Mesenchymal stem cell (in vitro differentiated cells and primary cell): ENCODE results near the gene CIAO2B.

ENCODE experiments used
- DNase-seq: peaks from one replicate; pipeline ENCODE4 v3.0.0-alpha.2; 2013
- H2AFZ ChIP-seq: one replicate; pipeline ENCODE4 v1.6.1; 2013; ENCODE audit warnings: low read depth, mild to moderate bottlenecking, control low read depth, inconsistent platforms, low read length, moderate library complexity
- H2AK5ac ChIP-seq: 2 replicates; pipeline ENCODE4 v1.6.1; 2013; ENCODE audit warnings: low read length, moderate library complexity, mild to moderate bottlenecking, inconsistent platforms; ENCODE audit not compliant: severe bottlenecking
- H2BK120ac ChIP-seq: one replicate; pipeline ENCODE4 v1.6.1; 2013; ENCODE audit warnings: low read depth, mild to moderate bottlenecking, inconsistent platforms, low read length, moderate library complexity
- H2BK12ac ChIP-seq, 2 experiments: one replicate each; pipeline ENCODE4 v1.6.1; 2013; ENCODE audit warnings: inconsistent platforms in 2 of 2, low read length in 2 of 2, mild to moderate bottlenecking in 2 of 2, moderate library complexity in 2 of 2, control low read depth in 1 of 2
- H2BK15ac ChIP-seq: one replicate; pipeline ENCODE4 v1.6.1; 2013; ENCODE audit warnings: mild to moderate bottlenecking, low read depth, inconsistent platforms; ENCODE audit not compliant: poor library complexity, severe bottlenecking
- H2BK5ac ChIP-seq: 2 replicates; pipeline ENCODE4 v1.6.1; 2013; ENCODE audit warnings: low read depth, mild to moderate bottlenecking, low read length, control low read depth, inconsistent platforms; ENCODE audit not compliant: poor library complexity, severe bottlenecking
- H3K14ac ChIP-seq, 2 experiments: one replicate each; pipeline ENCODE4 v1.6.1; 2013; ENCODE audit warnings: inconsistent platforms in 2 of 2, low read length in 2 of 2, control low read depth in 1 of 2, mild to moderate bottlenecking in 1 of 2, moderate library complexity in 1 of 2
- H3K18ac ChIP-seq, 2 experiments: one replicate each; pipeline ENCODE4 v1.6.1; 2013; ENCODE audit warnings: inconsistent platforms in 2 of 2, low read length in 2 of 2, control low read depth in 1 of 2, low read depth in 1 of 2, mild to moderate bottlenecking in 1 of 2
- H3K23ac ChIP-seq, 2 experiments: one replicate each; pipeline ENCODE4 v1.6.1; 2013; ENCODE audit warnings: inconsistent platforms in 2 of 2, low read length in 2 of 2, mild to moderate bottlenecking in 2 of 2, moderate library complexity in 2 of 2, control low read depth in 1 of 2
- H3K27ac ChIP-seq: 2 replicates; pipeline ENCODE4 v1.5.1; 2013; ENCODE audit warnings: mild to moderate bottlenecking, moderate library complexity, low read length, control low read depth, inconsistent platforms; ENCODE audit not compliant: poor library complexity, severe bottlenecking
- H3K27me3 ChIP-seq, 2 experiments: 2 replicates each; pipeline versions ENCODE4 v1.6.1 to v1.7.0; 2013; ENCODE audit warnings: low read length in 2 of 2, mild to moderate bottlenecking in 2 of 2, moderate library complexity in 2 of 2, control low read depth in 1 of 2, inconsistent platforms in 1 of 2; ENCODE audit not compliant: control insufficient read depth in 1 of 2, insufficient read depth in 1 of 2
- H3K36me3 ChIP-seq, 2 experiments: 2 replicates each; pipeline versions ENCODE4 v1.6.1 to v1.7.0; 2013; ENCODE audit warnings: low read length in 2 of 2, control low read depth in 1 of 2, inconsistent platforms in 1 of 2, low read depth in 1 of 2, mild to moderate bottlenecking in 1 of 2; ENCODE audit not compliant: insufficient read depth in 2 of 2, control insufficient read depth in 1 of 2
- H3K4ac ChIP-seq, 2 experiments: one replicate each; pipeline ENCODE4 v1.6.1; 2013; ENCODE audit warnings: inconsistent platforms in 2 of 2, low read length in 2 of 2, mild to moderate bottlenecking in 2 of 2, moderate library complexity in 2 of 2, control low read depth in 1 of 2, low read depth in 1 of 2
- H3K4me1 ChIP-seq: 2 replicates; pipeline ENCODE4 v1.6.1; 2013; ENCODE audit warnings: low read depth, low read length, control low read depth; ENCODE audit not compliant: control insufficient read depth, insufficient read depth
- H3K4me2 ChIP-seq: 2 replicates; pipeline ENCODE4 v1.6.1; 2013; ENCODE audit warnings: low read length, mild to moderate bottlenecking, inconsistent platforms; ENCODE audit not compliant: poor library complexity, severe bottlenecking
- H3K4me3 ChIP-seq, 2 experiments: 2 replicates each; pipeline versions ENCODE4 v1.5.1 to v1.7.0; 2013; ENCODE audit warnings: low read length in 2 of 2, mild to moderate bottlenecking in 2 of 2, control low read depth in 1 of 2, low read depth in 1 of 2; ENCODE audit not compliant: insufficient read depth in 1 of 2
- H3K79me1 ChIP-seq: replicated peaks from 2 replicates; pipeline ENCODE4 v1.6.1; 2013; ENCODE audit warnings: mild to moderate bottlenecking, control low read depth, low read length, inconsistent platforms; ENCODE audit not compliant: poor library complexity, severe bottlenecking
- H3K9ac ChIP-seq: 2 replicates; pipeline ENCODE4 v1.7.0; 2013; ENCODE audit warnings: mild to moderate bottlenecking, low read length, moderate library complexity
- H3K9me3 ChIP-seq: 2 replicates; pipeline ENCODE4 v1.7.0; 2013; ENCODE audit warnings: mild to moderate bottlenecking, low read length; ENCODE audit not compliant: control insufficient read depth
- H4K8ac ChIP-seq: one replicate; pipeline ENCODE4 v1.6.1; 2013; ENCODE audit warnings: inconsistent platforms, mild to moderate bottlenecking, low read length, moderate library complexity
- H4K91ac ChIP-seq: one replicate; pipeline ENCODE4 v1.6.1; 2013; ENCODE audit warnings: mild to moderate bottlenecking, low read length, inconsistent platforms
- whole genome bisulfite sequencing: methylation state at CpG from one replicate; pipeline ENCODE4 v1.1.7; 2013; ENCODE audit warnings: mixed read lengths; 5-methylcytosine and 5-hydroxymethylcytosine counted together

The CIAO2B gene

DNA sequence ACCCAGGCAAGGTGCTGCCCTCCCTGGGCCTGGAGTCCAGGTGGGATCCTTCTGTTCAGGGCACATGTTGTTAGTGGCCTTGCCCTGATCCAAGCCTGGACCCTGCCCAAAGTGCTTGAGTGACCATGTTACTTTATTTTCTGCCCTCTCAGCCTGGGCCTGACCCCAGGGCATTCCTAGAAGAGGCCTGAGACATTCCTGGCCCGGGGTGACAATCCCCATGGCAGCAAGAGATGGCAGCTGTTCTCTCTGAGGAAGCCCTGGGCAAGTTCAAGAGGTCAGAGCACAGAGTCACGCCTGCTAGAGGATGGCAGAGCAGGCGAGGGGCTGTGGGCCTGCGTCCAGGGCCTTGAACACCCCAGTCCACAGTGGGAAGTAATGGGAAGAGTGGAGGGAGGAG, 20.5 kb downstream of the CIAO2B start:
- H3K79me1 ChIP-seq: no peaks in the 10 kb centered on the region
- 81% methylated on average over 4 of the region's 4 CpGs for WGBS
- H3K14ac ChIP-seq: no peak overlapping the region
- H3K18ac ChIP-seq: no peak overlapping the region
- peaks cover 16 to 67% of the 10 kb centered on the region in 2 experiments for H3K27me3 ChIP-seq
- H2BK12ac ChIP-seq: no peak overlapping the region
- H2BK5ac ChIP-seq: no peak overlapping the region
- no peak overlapping the region for H2BK15ac ChIP-seq
- no peak overlapping the region for H4K8ac ChIP-seq
- DNase-seq: no peak
- H3K36me3 ChIP-seq: no peaks in the 10 kb centered on the region
- H2BK120ac ChIP-seq: no peak overlapping the region
- no peak overlapping the region for H3K27ac ChIP-seq
- H3K4me1 ChIP-seq: peaks cover 8% of the 10 kb centered on the region
- no peak overlapping the region for H4K91ac ChIP-seq
- H2AFZ ChIP-seq: no peak overlapping the region
- no peak overlapping the region for H3K9ac ChIP-seq
- H2AK5ac ChIP-seq: no peak overlapping the region
- no peak overlapping the region for H3K23ac ChIP-seq
- no peak overlapping the region for H3K4me2 ChIP-seq
- no peaks in the 10 kb centered on the region for H3K9me3 ChIP-seq
- no peak overlapping the region for H3K4me3 ChIP-seq
- no peak overlapping the region for H3K4ac ChIP-seq

DNA sequence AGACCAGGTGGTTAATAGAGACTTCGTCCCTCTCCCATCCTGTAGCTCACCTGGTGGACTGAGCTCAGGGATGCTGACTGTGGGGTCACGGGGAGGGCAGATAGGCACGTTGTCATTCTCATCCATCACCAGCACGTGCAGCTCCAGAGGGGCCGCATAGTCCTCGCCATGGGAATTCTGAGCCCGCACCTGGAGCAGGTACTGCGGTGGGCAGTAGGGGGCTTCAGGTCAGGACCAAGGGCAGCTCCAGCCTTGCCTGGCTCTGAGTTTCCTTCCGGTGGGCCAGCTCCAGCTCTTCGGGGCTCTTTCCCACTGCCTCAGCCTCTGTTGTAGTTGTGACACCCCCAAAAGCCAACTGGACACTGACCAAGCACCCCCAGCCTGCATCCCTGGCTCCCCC, 21.1 kb downstream of the CIAO2B start:
- H2AK5ac ChIP-seq: no peak overlapping the region
- H2BK5ac ChIP-seq: no peak overlapping the region
- no peak overlapping the region for H2BK15ac ChIP-seq
- H3K18ac ChIP-seq: no peak overlapping the region
- no peak overlapping the region for H4K8ac ChIP-seq
- H2BK120ac ChIP-seq: no peak overlapping the region
- H2BK12ac ChIP-seq: no peak overlapping the region
- 39% methylated on average over 10 of the region's 10 CpGs for WGBS
- no peak overlapping the region for H3K14ac ChIP-seq
- H3K79me1 ChIP-seq: no peaks in the 10 kb centered on the region
- H3K27ac ChIP-seq: no peak overlapping the region
- no peak overlapping the region for H3K4ac ChIP-seq
- no peak overlapping the region for H3K9ac ChIP-seq
- no peaks in the 10 kb centered on the region for H3K36me3 ChIP-seq
- no peak overlapping the region for H2AFZ ChIP-seq
- no peaks in the 10 kb centered on the region for H3K9me3 ChIP-seq
- H3K27me3 ChIP-seq: peaks cover 22 to 66% of the 10 kb centered on the region in 2 experiments
- H4K91ac ChIP-seq: no peak overlapping the region
- H3K4me3 ChIP-seq: no peak overlapping the region
- H3K23ac ChIP-seq: no peak overlapping the region
- no peak overlapping the region for H3K4me2 ChIP-seq
- H3K4me1 ChIP-seq: peaks cover 2% of the 10 kb centered on the region
- no peak for DNase-seq

DNA sequence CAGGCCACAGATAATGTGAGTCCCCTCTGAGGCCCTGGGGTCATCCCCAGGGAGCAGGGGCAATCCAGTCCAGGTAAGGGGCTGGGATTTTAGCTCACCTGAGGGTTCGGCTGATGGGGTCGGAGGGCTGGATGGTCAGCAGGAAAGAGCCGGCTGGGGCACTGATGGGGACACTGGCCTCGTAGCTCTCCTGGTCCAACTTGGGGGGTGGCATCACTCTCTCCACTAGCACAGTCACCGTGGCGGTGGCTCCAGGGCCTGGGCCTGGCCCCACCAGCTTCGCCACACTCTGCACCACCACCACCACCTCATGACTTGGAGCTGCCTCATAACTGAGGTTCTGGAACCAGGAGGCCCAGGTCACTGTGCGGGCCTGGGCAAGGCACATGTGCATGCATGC, 22.4 kb downstream of the CIAO2B start:
- Histone ChIP-seq H3K27me3 (peaks cover 31 to 65% of the 10 kb centered on the region in 2 experiments), H3K9me3 (no peaks in the 10 kb centered on the region), H3K36me3 (no peaks in the 10 kb centered on the region), H2AFZ (no peak overlapping the region), H3K14ac (no peak overlapping the region), H2BK15ac (peak overlapping the region; percentile 41), H3K23ac (no peak overlapping the region), H4K91ac (no peak overlapping the region), H3K4ac (no peak overlapping the region), H2BK120ac (no peak overlapping the region), H3K18ac (no peak overlapping the region), H2AK5ac (no peak overlapping the region), H3K4me2 (no peak overlapping the region), H3K9ac (no peak overlapping the region), H2BK12ac (no peak overlapping the region), H4K8ac (no peak overlapping the region), H2BK5ac (no peak overlapping the region), H3K27ac (no peak overlapping the region), H3K79me1 (no peaks in the 10 kb centered on the region), H3K4me3 (no peak overlapping the region), H3K4me1 (no peaks in the 10 kb centered on the region)
- WGBS: 95% methylated on average over 8 of the region's 8 CpGs
- DNase-seq: no peak

DNA sequence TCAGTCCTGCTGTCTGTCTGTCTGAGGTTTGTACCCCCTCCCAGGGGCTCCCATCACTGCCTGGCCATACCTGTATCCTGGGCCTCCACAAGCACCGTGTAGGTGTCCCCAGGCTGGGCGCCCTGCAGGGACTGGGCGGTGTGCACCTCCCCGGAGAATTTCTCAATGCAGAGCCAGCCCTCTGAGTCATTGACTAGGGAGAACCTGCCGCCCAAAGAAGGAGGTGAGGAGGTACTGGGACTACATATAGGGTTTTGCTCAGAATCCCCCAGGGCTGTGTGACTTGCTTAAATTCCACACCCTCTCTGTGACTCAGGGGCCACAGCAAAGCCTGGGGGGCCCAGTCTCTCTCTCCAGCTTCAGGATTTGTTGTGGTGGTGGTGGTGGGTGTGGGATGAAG, 23.1 kb downstream of the CIAO2B start:
- DNase-seq: no peak
- H4K8ac ChIP-seq: no peak overlapping the region
- no peak overlapping the region for H3K27ac ChIP-seq
- H3K9me3 ChIP-seq: no peaks in the 10 kb centered on the region
- H3K9ac ChIP-seq: no peak overlapping the region
- H3K79me1 ChIP-seq: no peaks in the 10 kb centered on the region
- H3K4me1 ChIP-seq: no peaks in the 10 kb centered on the region
- no peak overlapping the region for H4K91ac ChIP-seq
- no peak overlapping the region for H3K4me3 ChIP-seq
- H3K4ac ChIP-seq: no peak overlapping the region
- no peak overlapping the region for H2AK5ac ChIP-seq
- no peak overlapping the region for H2AFZ ChIP-seq
- H2BK12ac ChIP-seq: no peak overlapping the region
- no peak overlapping the region for H3K23ac ChIP-seq
- no peak overlapping the region for H3K4me2 ChIP-seq
- H3K14ac ChIP-seq: no peak overlapping the region
- WGBS: 82% methylated on average over 5 of the region's 5 CpGs
- H3K18ac ChIP-seq: no peak overlapping the region
- no peak overlapping the region for H2BK120ac ChIP-seq
- no peak overlapping the region for H2BK5ac ChIP-seq
- H3K27me3 ChIP-seq: peaks cover 28 to 61% of the 10 kb centered on the region in 2 experiments
- H2BK15ac ChIP-seq: no peak overlapping the region
- no peaks in the 10 kb centered on the region for H3K36me3 ChIP-seq
